ENCODE results near the gene TNNI3. TPM values are rescaled to one million over a fixed set of nuclear protein-coding genes. Genes with fewer than 3 reads are reported as not detected.

The TNNI3 gene
- polyA plus RNA-seq, 6 donors from 2014 or later = not detected

DNA sequence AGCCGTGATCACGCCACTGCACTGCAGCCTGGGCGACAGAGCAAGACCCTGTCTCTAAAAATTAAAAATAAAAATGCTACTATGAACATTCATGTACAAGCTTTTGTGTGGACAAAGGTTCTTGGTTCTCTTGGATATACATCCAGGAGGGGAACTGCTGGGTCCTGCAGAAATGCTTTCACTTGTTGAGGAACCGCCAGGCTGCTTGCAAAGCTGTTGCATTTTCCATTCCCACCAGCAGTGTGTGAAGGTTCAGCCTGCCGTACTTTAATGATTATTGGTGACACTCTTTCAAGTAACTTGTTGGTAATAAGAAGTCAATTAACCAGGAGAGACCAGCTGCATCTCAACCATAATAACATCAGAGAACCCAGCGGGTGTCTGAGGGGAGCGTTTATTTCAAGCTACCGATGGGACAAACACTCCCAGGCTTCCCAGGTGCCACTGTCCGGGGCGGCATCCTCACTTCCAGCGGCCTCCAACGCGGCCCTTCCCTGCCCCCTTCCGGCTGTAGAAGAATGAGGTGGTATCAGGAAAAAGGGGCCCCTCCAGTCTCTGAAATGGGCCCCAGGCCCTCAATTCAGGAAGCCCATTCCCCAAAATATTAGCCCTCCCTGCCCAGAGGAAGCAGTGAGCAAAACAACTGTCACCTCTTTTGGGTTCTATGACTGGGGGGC, 24.9 kb downstream of the TNNI3 start:
- no peak for ATAC-seq (ENCODE audit: low read depth in 2 of 2)
- Mint-ChIP-seq H3K27ac (no peak overlapping the region), H3K9me3 (no peaks in the 10 kb centered on the region), H3K27me3 (peaks cover 38 to 69% (median 49%) of the 10 kb centered on the region in 3 donors), H3K36me3 (no peaks in the 10 kb centered on the region), H3K4me3 (no peak overlapping the region), H3K4me1 (peaks cover 7 to 9% (median 9%) of the 10 kb centered on the region in 3 donors)
- no peak for DNase-seq

- Mint-ChIP-seq H3K27me3 (peaks cover 42 to 70% (median 61%) of the 10 kb centered on the region in 3 donors), H3K9me3 (no peaks in the 10 kb centered on the region), H3K4me1 (peaks cover 7 to 9% (median 9%) of the 10 kb centered on the region in 3 donors), H3K36me3 (peaks cover 0 to 6% of the 10 kb centered on the region in 2 donors), H3K4me3 (no peak overlapping the region), H3K27ac (no peak overlapping the region)
- DNase-seq (no peak), ATAC-seq (ENCODE audit: low read depth in 2 of 2) (no peak)
These were observed 26.1 kb downstream of the TNNI3 start for GRCh38 chr19:55131421-55131820.

DNA sequence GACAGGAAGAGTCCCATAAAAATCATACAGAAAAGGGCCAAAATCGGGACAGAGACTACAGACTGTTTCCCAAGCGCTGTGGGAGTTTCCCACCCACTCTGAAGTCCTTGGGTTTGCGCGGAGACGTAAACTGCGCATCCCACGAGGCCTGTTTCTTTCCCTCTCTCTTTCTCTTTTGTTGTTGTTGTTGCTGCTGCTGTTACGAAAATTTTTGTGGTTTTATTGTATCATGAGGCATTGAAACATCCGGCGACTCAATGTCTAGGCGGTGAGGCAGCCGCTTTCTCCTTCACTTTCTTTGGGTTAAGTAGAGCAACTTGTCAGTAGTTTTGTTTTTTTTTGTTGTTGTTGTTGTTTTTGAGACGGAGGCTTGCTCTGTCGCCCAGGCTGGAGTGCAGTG, 38.5 kb downstream of the TNNI3 start:
- no peak for DNase-seq

DNA sequence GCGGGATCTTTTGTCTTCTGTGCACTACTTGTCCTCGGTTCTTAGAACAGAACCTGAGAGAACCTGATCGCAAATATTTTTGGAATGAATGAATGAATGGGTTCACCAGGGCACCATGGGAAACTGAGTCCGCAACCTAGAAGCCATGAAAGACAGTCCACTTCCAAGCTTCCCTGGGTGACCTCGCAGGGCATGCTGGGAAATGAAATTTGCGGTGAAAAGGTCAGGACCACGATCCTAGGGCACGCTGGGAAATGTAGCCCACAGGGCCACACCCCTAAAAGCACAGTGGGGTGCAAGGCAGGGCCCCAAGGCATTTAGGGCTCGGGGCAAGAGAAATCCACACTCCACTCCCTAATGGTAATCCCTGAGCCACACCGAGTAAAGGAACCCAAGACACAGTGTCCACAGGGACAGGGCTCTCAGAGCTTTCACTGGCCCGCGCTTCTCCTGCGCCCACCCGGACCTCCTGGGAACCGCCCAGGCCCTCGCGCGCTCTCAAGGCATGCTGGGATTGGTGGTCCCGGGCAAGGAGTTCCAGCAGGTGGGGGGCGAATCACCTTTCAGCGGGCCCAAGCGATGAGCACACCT, 39.0 kb downstream of the TNNI3 start:
- Mint-ChIP-seq H3K4me3 (peak overlapping the region; percentile 93 to 99 (median 98)), H3K27ac (peak overlapping the region in 3 of 6 donors; percentile 9 to 95 (median 87)), H3K9me3 (peaks cover 0 to 2% (median 0%) of the 10 kb centered on the region in 7 donors), H3K4me1 (peaks cover 31 to 41% (median 39%) of the 10 kb centered on the region in 3 donors), H3K36me3 (peaks cover 0 to 10% of the 10 kb centered on the region in 2 donors), H3K27me3 (peaks cover 5 to 10% (median 7%) of the 10 kb centered on the region in 3 donors)
- ATAC-seq (ENCODE audit: low read depth in 2 of 2) (no peak), DNase-seq (no peak)

More for the DNA sequence above, 38.5 kb downstream of the TNNI3 start:
- Mint-ChIP-seq H3K4me1 (peaks cover 31 to 36% (median 34%) of the 10 kb centered on the region in 3 donors), H3K36me3 (peaks cover 0 to 15% of the 10 kb centered on the region in 2 donors), H3K27ac (peak overlapping the region in 1 of 6 donors; percentile 73), H3K4me3 (peak overlapping the region in 7 of 8 donors; percentile 77 to 99 (median 98)), H3K9me3 (peaks cover 0 to 3% (median 0%) of the 10 kb centered on the region in 7 donors), H3K27me3 (peaks cover 11 to 15% (median 12%) of the 10 kb centered on the region in 3 donors)
- ATAC-seq (ENCODE audit: low read depth in 2 of 2) = no peak

DNA sequence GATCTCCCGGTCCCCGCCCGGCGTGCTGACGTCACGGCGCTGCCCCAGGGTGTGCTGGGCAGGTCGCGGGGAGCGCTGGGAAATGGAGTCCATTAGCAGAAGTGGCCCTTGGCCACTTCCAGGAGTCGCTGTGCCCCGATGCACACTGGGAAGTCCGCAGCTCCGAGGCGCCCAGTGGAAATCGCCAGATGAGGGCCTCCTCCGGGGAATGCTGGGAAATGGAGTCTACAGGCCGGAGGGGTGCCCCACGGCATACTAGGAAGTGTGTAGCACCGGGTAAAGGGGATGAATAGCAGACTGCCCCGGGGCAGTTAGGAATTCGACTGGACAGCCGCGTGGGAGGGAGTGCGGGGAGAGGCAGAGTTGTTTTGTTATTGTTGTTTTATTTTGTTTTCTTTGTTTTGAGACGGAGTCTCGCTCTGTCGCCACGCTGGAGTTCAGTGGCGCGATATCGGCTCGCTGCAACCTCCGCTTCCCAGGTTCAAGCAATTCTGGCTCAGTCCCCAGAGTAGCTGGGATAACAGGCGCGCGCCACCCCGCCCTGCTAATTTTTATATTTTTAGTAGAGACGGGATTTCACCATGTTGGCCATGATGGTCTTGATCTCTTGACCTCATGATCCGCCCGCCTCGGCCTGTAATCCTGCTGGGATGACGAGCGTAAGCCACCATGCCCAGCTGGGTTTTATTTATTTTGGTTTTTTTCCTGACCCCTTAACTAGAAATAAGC, 39.7 kb downstream of the TNNI3 start:
- peak overlapping the region; percentile 93 to 99 (median 98) for H3K4me3 Mint-ChIP-seq

GRCh38 chr19:55116859-55117662, 40.5 kb downstream of the TNNI3 start, which contains the start of gene PPP1R12C:
PPP1R12C (minus strand) TSS chr19:55117637; CDS start chr19:55117543, 94 bp downstream.
- DNase-seq (no peak), ATAC-seq (ENCODE audit: low read depth in 2 of 2) (peak; percentile 39)
- peak within 1 kb of the TSS; percentile 94 to 97 (median 96) for H3K27ac Mint-ChIP-seq
- peak within 1 kb of the TSS; percentile 94 to 99 (median 98) for H3K4me3 Mint-ChIP-seq
- peaks cover 31 to 42% (median 41%) of the 10 kb centered on the region in 3 donors for H3K4me1 Mint-ChIP-seq
- H3K36me3 Mint-ChIP-seq = peaks cover 0 to 7% of the 10 kb centered on the region in 2 donors
- no peaks in the 10 kb centered on the region for H3K27me3 Mint-ChIP-seq
- peaks cover 0 to 2% (median 0%) of the 10 kb centered on the region in 7 donors for H3K9me3 Mint-ChIP-seq

More for the DNA sequence above, 39.7 kb downstream of the TNNI3 start:
- H3K9me3 Mint-ChIP-seq = peaks cover 0 to 2% (median 0%) of the 10 kb centered on the region in 7 donors
- H3K27ac Mint-ChIP-seq = peak overlapping the region; percentile 87 to 97 (median 93)
- peaks cover 0 to 3% (median under 1%) of the 10 kb centered on the region in 3 donors for H3K27me3 Mint-ChIP-seq
- peak; percentile 92 for DNase-seq
- H3K36me3 Mint-ChIP-seq = peaks cover 0 to 7% of the 10 kb centered on the region in 2 donors
- H3K4me1 Mint-ChIP-seq = peaks cover 31 to 42% (median 41%) of the 10 kb centered on the region in 3 donors
- ATAC-seq (ENCODE audit: low read depth in 2 of 2) = peak; percentile 88 to 89

GRCh38 chr19:55116232-55116858, 41.2 kb downstream of the TNNI3 start:
- Mint-ChIP-seq H3K9me3 (peaks cover 0 to 2% (median 0%) of the 10 kb centered on the region in 7 donors), H3K4me3 (peak overlapping the region; percentile 88 to 99 (median 95)), H3K27me3 (no peaks in the 10 kb centered on the region), H3K27ac (peak overlapping the region; percentile 92 to 97 (median 96)), H3K4me1 (peaks cover 31 to 45% (median 42%) of the 10 kb centered on the region in 3 donors), H3K36me3 (peaks cover 0 to 7% of the 10 kb centered on the region in 2 donors)
- peak; percentile 31 for DNase-seq
- ATAC-seq (ENCODE audit: low read depth in 2 of 2) = peak; percentile 14 to 15

DNA sequence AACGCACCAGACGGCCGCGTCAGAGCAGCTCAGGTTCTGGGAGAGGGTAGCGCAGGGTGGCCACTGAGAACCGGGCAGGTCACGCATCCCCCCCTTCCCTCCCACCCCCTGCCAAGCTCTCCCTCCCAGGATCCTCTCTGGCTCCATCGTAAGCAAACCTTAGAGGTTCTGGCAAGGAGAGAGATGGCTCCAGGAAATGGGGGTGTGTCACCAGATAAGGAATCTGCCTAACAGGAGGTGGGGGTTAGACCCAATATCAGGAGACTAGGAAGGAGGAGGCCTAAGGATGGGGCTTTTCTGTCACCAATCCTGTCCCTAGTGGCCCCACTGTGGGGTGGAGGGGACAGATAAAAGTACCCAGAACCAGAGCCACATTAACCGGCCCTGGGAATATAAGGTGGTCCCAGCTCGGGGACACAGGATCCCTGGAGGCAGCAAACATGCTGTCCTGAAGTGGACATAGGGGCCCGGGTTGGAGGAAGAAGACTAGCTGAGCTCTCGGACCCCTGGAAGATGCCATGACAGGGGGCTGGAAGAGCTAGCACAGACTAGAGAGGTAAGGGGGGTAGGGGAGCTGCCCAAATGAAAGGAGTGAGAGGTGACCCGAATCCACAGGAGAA, 42.0 kb downstream of the TNNI3 start:
- Mint-ChIP-seq H3K4me3 (peak overlapping the region; percentile 88 to 99 (median 95)), H3K27ac (peak overlapping the region; percentile 22 to 97 (median 94)), H3K4me1 (peaks cover 35 to 53% (median 44%) of the 10 kb centered on the region in 3 donors), H3K27me3 (no peaks in the 10 kb centered on the region), H3K9me3 (peaks cover 0 to 2% (median 0%) of the 10 kb centered on the region in 7 donors), H3K36me3 (peaks cover 0 to 7% of the 10 kb centered on the region in 2 donors)
- ATAC-seq (ENCODE audit: low read depth in 2 of 2) = no peak
- DNase-seq = no peak

- no peak for ATAC-seq (ENCODE audit: low read depth in 2 of 2)
- Mint-ChIP-seq H3K4me3 (peak overlapping the region in 5 of 8 donors; percentile 25 to 95 (median 69)), H3K27me3 (no peaks in the 10 kb centered on the region), H3K9me3 (peaks cover 0 to 2% (median 0%) of the 10 kb centered on the region in 7 donors), H3K4me1 (peaks cover 37 to 59% (median 44%) of the 10 kb centered on the region in 3 donors), H3K36me3 (peaks cover 0 to 7% of the 10 kb centered on the region in 2 donors), H3K27ac (peak overlapping the region in 1 of 6 donors; percentile 91)
- no peak for DNase-seq
These were observed 42.9 kb downstream of the TNNI3 start for GRCh38 chr19:55114566-55115145.

DNA sequence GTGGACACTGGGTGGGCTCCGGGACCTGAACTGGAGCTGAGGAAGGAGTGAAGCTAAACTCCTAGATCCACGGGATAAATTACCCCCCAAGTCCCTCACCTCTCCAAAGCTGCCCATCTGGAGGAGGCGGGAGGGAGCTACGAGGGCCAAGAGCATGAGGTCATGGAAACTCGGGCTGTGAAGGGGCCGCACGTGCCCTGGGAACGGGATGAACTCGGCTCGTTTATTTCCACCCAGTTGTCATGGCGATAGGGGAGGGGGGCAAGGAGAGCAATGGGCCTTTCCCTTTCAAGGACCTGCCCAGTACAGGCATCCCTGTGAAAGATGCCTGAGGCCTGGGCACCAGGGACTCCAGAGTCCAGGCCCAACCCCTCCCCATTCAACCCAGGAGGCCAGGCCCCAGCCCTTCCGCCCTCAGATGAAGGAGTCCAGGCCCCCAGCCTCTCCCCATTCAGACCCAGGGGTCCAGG, 43.9 kb downstream of the TNNI3 start:
- Mint-ChIP-seq H3K27ac (peak overlapping the region in 1 of 6 donors; percentile 24), H3K27me3 (no peaks in the 10 kb centered on the region), H3K4me1 (peaks cover 35 to 65% (median 48%) of the 10 kb centered on the region in 3 donors), H3K4me3 (peak overlapping the region in 1 of 8 donors; percentile 33), H3K36me3 (peaks cover 0 to 7% of the 10 kb centered on the region in 2 donors), H3K9me3 (peaks cover 0 to 2% (median 0%) of the 10 kb centered on the region in 7 donors)
- DNase-seq (no peak), ATAC-seq (ENCODE audit: low read depth in 2 of 2) (no peak)

DNA sequence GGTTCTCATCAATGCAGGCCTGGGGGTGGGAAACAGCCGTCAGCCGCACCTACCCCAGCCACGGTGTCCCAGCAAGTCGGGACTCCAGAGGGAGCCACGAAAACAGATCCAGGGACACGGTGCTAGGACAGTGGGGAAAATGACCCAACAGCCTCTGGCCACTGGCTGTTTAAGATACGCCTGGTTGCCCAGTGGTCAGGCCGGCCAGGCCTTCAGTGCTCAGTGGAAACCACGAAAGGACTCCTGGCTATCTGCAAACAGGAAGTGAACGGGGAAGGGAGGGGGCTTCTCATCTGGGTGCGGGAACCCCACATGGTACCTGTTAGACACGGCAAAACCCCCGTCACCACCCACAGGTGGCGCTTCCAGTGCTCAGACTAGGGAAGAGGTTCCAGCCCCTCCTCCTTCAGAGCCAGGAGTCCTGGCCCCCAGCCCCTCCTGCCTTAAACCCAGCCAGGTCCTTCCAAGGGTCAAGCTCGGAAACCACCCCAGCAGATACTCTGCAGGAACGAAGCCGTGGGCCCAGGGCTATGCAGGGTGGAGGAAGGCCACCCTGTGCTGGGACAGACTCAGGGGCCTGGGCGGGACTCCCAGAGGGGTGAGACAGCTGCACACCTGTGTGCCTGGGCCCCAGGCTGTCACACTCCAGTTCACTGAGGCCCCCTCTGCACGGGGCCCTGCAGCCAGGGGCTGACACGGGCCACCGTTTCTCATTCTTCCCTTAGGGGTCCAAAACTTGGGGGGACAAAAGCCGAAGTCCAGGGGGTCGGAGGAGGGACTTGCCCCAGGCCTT, 44.6 kb downstream of the TNNI3 start:
- H3K36me3 Mint-ChIP-seq = peaks cover 0 to 7% of the 10 kb centered on the region in 2 donors
- DNase-seq (no peak), ATAC-seq (ENCODE audit: low read depth in 2 of 2) (no peak)
- no peaks in the 10 kb centered on the region for H3K27me3 Mint-ChIP-seq
- peaks cover 35 to 64% (median 47%) of the 10 kb centered on the region in 3 donors for H3K4me1 Mint-ChIP-seq
- no peak overlapping the region for H3K4me3 Mint-ChIP-seq
- no peak overlapping the region for H3K27ac Mint-ChIP-seq
- peaks cover 0 to 2% (median 0%) of the 10 kb centered on the region in 7 donors for H3K9me3 Mint-ChIP-seq
